ENCODE measurements around the gene FARP1.

Gene FARP1

DNA sequence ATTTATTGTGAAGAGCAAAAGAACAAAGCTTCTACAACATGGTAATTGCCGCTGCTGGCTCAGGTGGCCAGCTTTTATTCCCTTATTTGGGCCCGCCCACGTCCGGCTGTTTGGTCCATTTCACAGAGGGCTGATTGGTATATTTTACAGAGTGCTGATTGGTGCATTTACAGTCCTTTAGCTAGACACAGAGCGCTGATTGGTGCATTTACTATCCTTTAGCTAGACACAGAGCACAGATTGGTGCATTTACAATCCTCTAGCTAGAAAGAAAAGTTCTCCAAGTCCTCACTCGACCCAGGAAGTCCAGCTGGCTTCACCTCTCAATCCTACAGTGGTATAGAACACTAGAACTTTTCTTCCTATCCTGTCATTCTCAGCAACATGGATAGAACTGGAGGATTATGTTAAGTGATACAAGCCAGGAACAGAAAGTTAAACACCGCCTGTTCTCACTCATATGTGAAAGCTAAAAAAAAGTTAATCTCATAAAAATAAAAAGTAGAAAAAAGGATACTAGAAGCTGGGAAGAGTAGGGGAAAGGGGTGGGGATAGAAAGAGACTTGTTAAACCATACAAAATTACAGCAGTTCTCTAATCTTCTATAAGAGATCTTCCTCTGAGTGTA, 33.6 kb upstream of the FARP1 start:
- Histone ChIP-seq H3K27ac (ENCODE audit: extremely low read depth, low read depth, low read length) (no peak overlapping the region), H3K9me3 (ENCODE audit: control insufficient read depth, insufficient read depth, low read depth, low read length) (no peaks in the 10 kb centered on the region), H3K4me3 (ENCODE audit: low read depth, low read length) (no peak overlapping the region), H3K36me3 (ENCODE audit: control insufficient read depth in 2 of 2, insufficient read depth in 1 of 2, low read length in 2 of 2) (no peaks in the 10 kb centered on the region), H3K4me1 (ENCODE audit: control insufficient read depth, insufficient read depth, low read length) (no peaks in the 10 kb centered on the region)
- no peak for TF ChIP-seq KLF7 (tag by site-specific recombination; IDR thresholded peaks at IDR 0.05; ENCODE audit: borderline replicate concordance)
- no peak for TF ChIP-seq ZNF571 (tag by site-specific recombination; IDR thresholded peaks at IDR 0.05)
- no peak for TF ChIP-seq ZNF76 (tag by site-specific recombination; IDR thresholded peaks at IDR 0.05; ENCODE audit: borderline replicate concordance, low read depth)
- TF ChIP-seq, protein P1, sequence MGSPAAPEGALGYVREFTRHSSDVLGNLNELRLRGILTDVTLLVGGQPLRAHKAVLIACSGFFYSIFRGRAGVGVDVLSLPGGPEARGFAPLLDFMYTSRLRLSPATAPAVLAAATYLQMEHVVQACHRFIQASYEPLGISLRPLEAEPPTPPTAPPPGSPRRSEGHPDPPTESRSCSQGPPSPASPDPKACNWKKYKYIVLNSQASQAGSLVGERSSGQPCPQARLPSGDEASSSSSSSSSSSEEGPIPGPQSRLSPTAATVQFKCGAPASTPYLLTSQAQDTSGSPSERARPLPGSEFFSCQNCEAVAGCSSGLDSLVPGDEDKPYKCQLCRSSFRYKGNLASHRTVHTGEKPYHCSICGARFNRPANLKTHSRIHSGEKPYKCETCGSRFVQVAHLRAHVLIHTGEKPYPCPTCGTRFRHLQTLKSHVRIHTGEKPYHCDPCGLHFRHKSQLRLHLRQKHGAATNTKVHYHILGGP (tag by site-specific recombination; IDR thresholded peaks at IDR 0.05), result no peak
- no peak for TF ChIP-seq IKZF3 (tag by site-specific recombination; IDR thresholded peaks at IDR 0.05)
- TF ChIP-seq, protein P2, sequence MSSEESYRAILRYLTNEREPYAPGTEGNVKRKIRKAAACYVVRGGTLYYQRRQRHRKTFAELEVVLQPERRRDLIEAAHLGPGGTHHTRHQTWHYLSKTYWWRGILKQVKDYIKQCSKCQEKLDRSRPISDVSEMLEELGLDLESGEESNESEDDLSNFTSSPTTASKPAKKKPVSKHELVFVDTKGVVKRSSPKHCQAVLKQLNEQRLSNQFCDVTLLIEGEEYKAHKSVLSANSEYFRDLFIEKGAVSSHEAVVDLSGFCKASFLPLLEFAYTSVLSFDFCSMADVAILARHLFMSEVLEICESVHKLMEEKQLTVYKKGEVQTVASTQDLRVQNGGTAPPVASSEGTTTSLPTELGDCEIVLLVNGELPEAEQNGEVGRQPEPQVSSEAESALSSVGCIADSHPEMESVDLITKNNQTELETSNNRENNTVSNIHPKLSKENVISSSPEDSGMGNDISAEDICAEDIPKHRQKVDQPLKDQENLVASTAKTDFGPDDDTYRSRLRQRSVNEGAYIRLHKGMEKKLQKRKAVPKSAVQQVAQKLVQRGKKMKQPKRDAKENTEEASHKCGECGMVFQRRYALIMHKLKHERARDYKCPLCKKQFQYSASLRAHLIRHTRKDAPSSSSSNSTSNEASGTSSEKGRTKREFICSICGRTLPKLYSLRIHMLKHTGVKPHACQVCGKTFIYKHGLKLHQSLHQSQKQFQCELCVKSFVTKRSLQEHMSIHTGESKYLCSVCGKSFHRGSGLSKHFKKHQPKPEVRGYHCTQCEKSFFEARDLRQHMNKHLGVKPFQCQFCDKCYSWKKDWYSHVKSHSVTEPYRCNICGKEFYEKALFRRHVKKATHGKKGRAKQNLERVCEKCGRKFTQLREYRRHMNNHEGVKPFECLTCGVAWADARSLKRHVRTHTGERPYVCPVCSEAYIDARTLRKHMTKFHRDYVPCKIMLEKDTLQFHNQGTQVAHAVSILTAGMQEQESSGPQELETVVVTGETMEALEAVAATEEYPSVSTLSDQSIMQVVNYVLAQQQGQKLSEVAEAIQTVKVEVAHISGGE (tag by site-specific recombination; conservative IDR thresholded peaks at IDR 0.05; ENCODE audit: low read depth), result no peak
- TF ChIP-seq ZNF426 (tag by site-specific recombination; IDR thresholded peaks at IDR 0.05), result no peak
- no peak for TF ChIP-seq ZNF248 (tag by site-specific recombination; IDR thresholded peaks at IDR 0.05)
- TF ChIP-seq, protein P3, sequence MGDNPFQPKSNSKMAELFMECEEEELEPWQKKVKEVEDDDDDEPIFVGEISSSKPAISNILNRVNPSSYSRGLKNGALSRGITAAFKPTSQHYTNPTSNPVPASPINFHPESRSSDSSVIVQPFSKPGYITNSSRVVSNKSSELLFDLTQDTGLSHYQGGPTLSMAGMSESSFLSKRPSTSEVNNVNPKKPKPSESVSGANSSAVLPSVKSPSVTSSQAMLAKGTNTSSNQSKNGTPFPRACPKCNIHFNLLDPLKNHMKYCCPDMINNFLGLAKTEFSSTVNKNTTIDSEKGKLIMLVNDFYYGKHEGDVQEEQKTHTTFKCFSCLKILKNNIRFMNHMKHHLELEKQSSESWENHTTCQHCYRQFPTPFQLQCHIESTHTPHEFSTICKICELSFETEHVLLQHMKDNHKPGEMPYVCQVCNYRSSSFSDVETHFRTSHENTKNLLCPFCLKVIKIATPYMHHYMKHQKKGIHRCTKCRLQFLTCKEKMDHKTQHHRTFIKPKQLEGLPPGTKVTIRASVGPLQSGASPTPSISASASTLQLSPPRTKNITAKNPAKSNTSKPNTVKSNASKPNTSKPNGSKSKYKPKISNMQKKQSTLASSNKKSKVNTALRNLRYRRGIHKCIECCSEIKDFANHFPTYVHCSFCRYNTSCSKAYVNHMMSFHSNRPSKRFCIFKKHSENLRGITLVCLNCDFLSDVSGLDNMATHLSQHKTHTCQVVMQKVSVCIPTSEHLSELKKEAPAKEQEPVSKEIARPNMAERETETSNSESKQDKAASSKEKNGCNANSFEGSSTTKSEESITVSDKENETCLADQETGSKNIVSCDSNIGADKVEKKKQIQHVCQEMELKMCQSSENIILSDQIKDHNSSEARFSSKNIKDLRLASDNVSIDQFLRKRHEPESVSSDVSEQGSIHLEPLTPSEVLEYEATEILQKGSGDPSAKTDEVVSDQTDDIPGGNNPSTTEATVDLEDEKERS (tag by site-specific recombination; IDR thresholded peaks at IDR 0.05), result no peak
- no peak for TF ChIP-seq MZF1 (tag by site-specific recombination; IDR thresholded peaks at IDR 0.05; ENCODE audit: borderline replicate concordance)
- ChIA-PET POLR2A (no interaction called here), CTCF (interaction anchor here (0.6 kb wide), 1 partner anchor 1605 kb away, joined by 4 read pairs; no protein-coding TSS in a partner anchor)

DNA sequence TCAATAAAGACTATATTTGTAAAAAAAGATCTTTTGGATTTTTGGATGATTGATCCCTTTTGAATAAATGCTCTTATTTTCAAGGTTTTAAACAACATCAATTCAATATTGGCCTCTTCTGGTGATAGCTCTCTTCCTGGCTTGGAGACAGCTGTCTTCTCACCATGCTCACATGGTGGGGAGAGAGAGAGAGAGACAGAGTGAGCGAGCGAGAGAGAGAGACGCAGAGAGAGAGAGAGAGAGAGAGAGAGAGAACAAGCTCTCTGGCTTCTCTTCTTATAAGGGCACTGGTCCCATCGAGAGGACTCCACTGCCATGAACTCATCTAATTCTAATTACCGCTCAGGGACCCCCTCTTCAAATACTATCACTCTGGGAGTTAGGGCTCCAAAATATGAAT, 32.1 kb upstream of the FARP1 start:
- no peaks in the 10 kb centered on the region for H3K9me3 ChIP-seq (ENCODE audit: control insufficient read depth, insufficient read depth, low read depth, low read length)
- H3K4me3 ChIP-seq (ENCODE audit: low read depth, low read length), result no peak overlapping the region
- ChIA-PET POLR2A (no interaction called here), CTCF (no interaction called here)
- no peaks in the 10 kb centered on the region for H3K4me1 ChIP-seq (ENCODE audit: control insufficient read depth, insufficient read depth, low read length)
- H3K36me3 ChIP-seq (ENCODE audit: control insufficient read depth in 2 of 2, insufficient read depth in 1 of 2, low read length in 2 of 2), result no peaks in the 10 kb centered on the region
- H3K27ac ChIP-seq (ENCODE audit: extremely low read depth, low read depth, low read length), result no peak overlapping the region
- TF ChIP-seq ZNF596 (tag by site-specific recombination; IDR thresholded peaks at IDR 0.05) (peak; percentile 85), ZNF121 (tag by site-specific recombination; IDR thresholded peaks at IDR 0.05) (no peak)
